Aorta (tissue), 5 donors: ENCODE results near the gene POU6F1. TPM values are rescaled to one million over a fixed set of nuclear protein-coding genes. Genes with fewer than 3 reads are reported as not detected.

Experiments
- ATAC-seq: fragments of 200-7000 bp; cut with Tn5 transposase; one replicate; pipeline ENCODE4 v1.9.1; 2022; ENCODE audit warnings: moderate library complexity; ENCODE audit not compliant: low FRiP score
- DNase-seq, 2 donors: peaks; one replicate each; pipeline ENCODE4 v3.0.0-alpha.2; 2020
- H3K27ac ChIP-seq, 2 donors: one replicate each; pipeline ENCODE4 v1.5.1; 2013; ENCODE audit warnings: low read length in 2 of 2, mild to moderate bottlenecking in 2 of 2, moderate library complexity in 2 of 2, control low read depth in 1 of 2, inconsistent platforms in 1 of 2, low read depth in 1 of 2
- H3K27me3 ChIP-seq, 2 donors: one replicate each; pipeline ENCODE4 v1.6.1; 2013; ENCODE audit warnings: control low read depth in 1 of 2, low read length in 1 of 2, mild to moderate bottlenecking in 1 of 2, moderate library complexity in 1 of 2; ENCODE audit not compliant: insufficient read depth in 2 of 2, control insufficient read depth in 1 of 2
- H3K36me3 ChIP-seq, 2 donors: one replicate each; pipeline ENCODE4 v1.6.1; 2013; ENCODE audit warnings: control low read depth in 1 of 2, low read length in 1 of 2, mild to moderate bottlenecking in 1 of 2; ENCODE audit not compliant: insufficient read depth in 2 of 2, control insufficient read depth in 1 of 2
- H3K4me1 ChIP-seq, 2 donors: one replicate each; pipeline ENCODE4 v1.6.1; 2013; ENCODE audit warnings: low read length in 2 of 2, control low read depth in 1 of 2, mild to moderate bottlenecking in 1 of 2, moderate library complexity in 1 of 2; ENCODE audit not compliant: insufficient read depth in 2 of 2, control insufficient read depth in 1 of 2
- H3K4me3 ChIP-seq, 2 donors: one replicate each; pipeline ENCODE4 v1.5.1; 2013; ENCODE audit warnings: low read length in 2 of 2, control low read depth in 1 of 2, mild to moderate bottlenecking in 1 of 2
- H3K9me3 ChIP-seq: one replicate; pipeline ENCODE4 v1.6.1; 2013; ENCODE audit warnings: mild to moderate bottlenecking, low read length; ENCODE audit not compliant: control insufficient read depth
- WGBS, 2 donors: extraction: QIAGEN DNeasy Blood & Tissue Kit; methylation state at CpG; one replicate each; pipeline ENCODE4 v1.1.7; 2013; 5-methylcytosine and 5-hydroxymethylcytosine counted together
- intact Hi-C, 2 donors: fragments of 100-400 bp; cut with DNase I; formaldehyde crosslinking; loops; one replicate each; pipeline versions ENCODE4 v1.14.2 to v1.15.0; 2022
- polyA plus RNA-seq, 2 donors: library from polyadenylated mRNA; stranded (reverse); fragments of 200-250 nt; gene quantifications; one replicate each; pipeline ENCODE4 v1.2.3, GENCODE V29; 2013
- total RNA-seq, 2 donors: library from RNA; stranded (reverse); fragmentation: NEBNext Ultra II Directional; extraction: Animal tissue kit (Norgen Biotek cat#: 25700); gene quantifications; one replicate each; pipeline ENCODE4 v1.2.1, GENCODE V29; 2021
- donor health status: healthy with polysubstance abuse.
- donor health status: Bipolar disorder and iron deficiency.
- donor health status: DM: no; HTN: no; CAD: no.
- donor health status: DM: no; HTN: no; CAD: no.
- donor health status: DM: yes; HTN: yes; CAD: no.

POU6F1 gene
- total and polyA plus RNA-seq, 4 donors: 13.3 to 36.5 (median 29.7) TPM

DNA sequence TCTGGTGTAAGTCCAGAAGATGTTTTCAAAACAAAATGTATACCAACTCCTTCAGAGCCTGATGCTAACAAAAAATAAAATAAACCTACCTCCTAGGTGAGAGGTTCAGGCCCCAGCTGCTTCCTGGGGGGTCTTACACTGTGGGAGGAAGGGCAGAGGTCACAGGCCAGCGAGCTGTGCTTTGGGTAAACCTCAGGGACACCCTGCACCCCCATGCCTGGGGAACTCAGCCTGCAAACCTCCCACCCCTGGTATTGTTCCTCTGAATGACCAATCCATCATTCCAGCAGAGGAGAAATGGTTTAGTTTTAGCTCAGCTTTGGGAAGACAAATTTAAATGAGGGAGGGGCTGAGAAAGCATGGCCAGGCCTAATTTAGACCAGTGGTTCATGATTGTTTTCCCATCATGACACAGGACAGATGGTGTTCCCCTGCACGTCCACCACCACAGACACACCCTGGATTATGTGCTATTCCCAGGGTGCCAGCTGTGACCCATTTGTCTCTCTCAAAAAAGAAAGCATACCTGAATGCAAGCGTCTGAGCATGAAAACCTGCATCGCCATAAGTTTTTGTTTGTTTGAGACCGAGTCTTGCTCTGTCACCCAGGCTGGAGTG, 30.4 kb downstream of the POU6F1 start:
- peaks cover 0 to 2% of the 10 kb centered on the region in 2 donors for H3K36me3 ChIP-seq
- intact Hi-C loops: no loop called here
- no peaks in the 10 kb centered on the region for H3K4me1 ChIP-seq
- no peaks in the 10 kb centered on the region for H3K9me3 ChIP-seq
- WGBS, 2 donors: 56 to 63% methylated on average over 5 of the region's 5 CpGs
- ATAC-seq (no peak), DNase-seq (no peak)
- no peaks in the 10 kb centered on the region for H3K27me3 ChIP-seq
- no peak overlapping the region for H3K27ac ChIP-seq
- no peak overlapping the region for H3K4me3 ChIP-seq

DNA sequence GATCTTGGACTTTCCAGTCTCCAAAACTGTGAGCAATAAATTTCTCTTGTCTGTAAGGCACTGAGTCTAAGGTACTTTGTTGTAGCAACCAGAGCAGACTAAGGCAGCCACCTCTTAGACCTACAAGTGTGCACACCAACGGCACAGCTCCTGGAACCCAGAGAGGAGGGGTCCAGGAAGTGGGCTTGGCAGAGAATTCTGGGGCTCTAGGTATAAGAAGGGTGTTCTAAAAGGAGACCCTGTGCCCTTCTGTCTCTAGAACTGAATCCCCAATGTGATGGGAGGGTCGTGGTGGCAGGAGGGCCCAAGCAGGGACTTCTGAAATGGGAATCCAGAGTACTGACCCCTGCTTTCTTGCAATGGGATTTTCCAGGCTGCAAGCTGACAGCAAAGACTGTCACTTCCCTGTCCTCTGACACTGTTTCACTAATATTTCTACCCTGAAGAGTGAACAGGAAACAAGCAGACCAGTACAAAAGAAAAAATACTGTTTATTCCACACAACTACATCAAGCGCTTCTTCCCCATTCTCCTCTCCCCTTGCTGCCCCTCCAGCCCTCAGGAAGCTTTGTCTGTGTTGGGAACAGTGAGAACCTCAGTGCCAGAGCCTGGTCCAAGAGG, 31.3 kb downstream of the POU6F1 start:
- H3K36me3 ChIP-seq: peaks cover 0 to 2% of the 10 kb centered on the region in 2 donors
- H3K9me3 ChIP-seq: no peaks in the 10 kb centered on the region
- H3K27me3 ChIP-seq: no peaks in the 10 kb centered on the region
- no peak for ATAC-seq
- no peaks in the 10 kb centered on the region for H3K4me1 ChIP-seq
- H3K27ac ChIP-seq: no peak overlapping the region
- intact Hi-C loops: no loop called here
- DNase-seq: no peak
- 60 to 61% methylated on average over 3 of the region's 3 CpGs for WGBS, 2 donors
- H3K4me3 ChIP-seq: no peak overlapping the region

GRCh38 chr12:51185171-51185717, 32.6 kb downstream of the POU6F1 start:
- intact Hi-C loops: no loop called here
- no peak for DNase-seq
- 74 to 75% methylated on average over 6 of the region's 6 CpGs for WGBS, 2 donors

DNA sequence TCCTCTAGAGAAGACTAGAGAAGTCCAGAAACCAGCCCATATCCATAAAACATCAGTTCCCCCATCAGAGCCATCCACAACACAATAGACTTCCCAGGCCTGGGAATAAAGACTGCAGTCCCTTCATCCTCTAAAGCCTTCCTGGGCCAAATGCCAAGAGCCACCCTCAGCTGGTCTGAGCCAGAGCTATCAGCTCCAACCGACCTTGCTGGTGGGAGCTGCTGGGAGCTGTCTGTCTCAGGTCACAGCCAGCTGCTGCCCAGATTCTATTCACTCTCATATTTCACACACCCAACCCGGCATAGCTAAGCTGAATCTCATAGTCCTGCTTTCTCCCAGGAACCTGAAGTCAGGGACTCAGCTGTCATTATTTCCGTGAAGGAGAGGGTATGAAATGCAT, 34.0 kb downstream of the POU6F1 start:
- Histone ChIP-seq H3K27ac (no peak overlapping the region), H3K9me3 (no peaks in the 10 kb centered on the region), H3K36me3 (no peaks in the 10 kb centered on the region), H3K4me3 (no peak overlapping the region), H3K27me3 (no peaks in the 10 kb centered on the region), H3K4me1 (no peaks in the 10 kb centered on the region)
- no peak for DNase-seq
- no peak for ATAC-seq
- intact Hi-C loops: no loop called here
- WGBS, 2 donors: 37 to 40% methylated on average over 3 of the region's 3 CpGs

More at GRCh38 chr12:51185171-51185717, 32.6 kb downstream of the POU6F1 start:
- Histone ChIP-seq H3K27ac (no peak overlapping the region), H3K36me3 (peaks cover 0 to 2% of the 10 kb centered on the region in 2 donors), H3K27me3 (no peaks in the 10 kb centered on the region), H3K4me1 (no peaks in the 10 kb centered on the region), H3K4me3 (no peak overlapping the region), H3K9me3 (no peaks in the 10 kb centered on the region)
- ATAC-seq: no peak

DNA sequence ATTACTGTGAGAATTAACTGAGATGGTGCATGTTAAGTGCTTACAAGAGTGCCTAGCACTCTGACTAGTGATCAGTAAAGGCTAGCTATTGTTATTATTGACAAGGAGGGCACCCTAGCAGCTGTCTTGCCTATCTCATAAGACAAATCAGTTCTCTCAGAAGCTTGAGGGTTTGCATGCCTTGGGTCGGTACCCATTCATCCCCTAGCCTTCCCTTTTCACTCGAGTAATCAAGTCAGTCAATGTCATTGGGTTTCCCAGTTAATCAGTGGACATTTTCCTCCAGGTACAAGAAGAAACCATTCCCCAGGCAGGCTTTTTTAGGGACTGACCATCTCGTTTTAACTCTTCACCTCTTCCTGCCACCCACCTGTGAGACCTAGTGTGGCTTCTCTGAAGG, 34.5 kb downstream of the POU6F1 start:
- no peak overlapping the region for H3K27ac ChIP-seq
- DNase-seq: no peak
- intact Hi-C loops: no loop called here
- WGBS, 2 donors: 82 to 85% methylated on average over 3 of the region's 3 CpGs
- no peak for ATAC-seq
- H3K27me3 ChIP-seq: no peaks in the 10 kb centered on the region
- no peaks in the 10 kb centered on the region for H3K4me1 ChIP-seq
- H3K9me3 ChIP-seq: no peaks in the 10 kb centered on the region
- no peak overlapping the region for H3K4me3 ChIP-seq
- H3K36me3 ChIP-seq: no peaks in the 10 kb centered on the region

DNA sequence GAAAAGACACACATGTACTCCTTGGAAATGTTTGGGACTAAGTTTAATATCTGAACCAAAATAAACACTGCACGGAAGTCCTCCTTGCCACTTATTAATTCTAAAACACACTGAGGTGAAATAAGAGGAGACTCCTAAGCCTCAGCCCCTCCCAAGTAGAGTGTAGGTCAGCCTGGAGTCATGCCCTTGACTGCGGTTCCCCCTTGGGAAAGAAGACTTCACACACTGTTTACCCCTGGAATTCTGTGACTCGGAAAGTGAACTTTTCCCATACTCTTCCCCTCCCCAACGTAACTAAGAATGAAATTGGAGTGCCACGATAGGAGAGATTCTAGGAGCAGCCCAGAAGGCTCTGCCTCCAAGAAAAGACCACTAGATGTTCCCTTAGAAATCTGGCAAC, 36.3 kb downstream of the POU6F1 start:
- no peak overlapping the region for H3K4me3 ChIP-seq
- no peaks in the 10 kb centered on the region for H3K9me3 ChIP-seq
- H3K27ac ChIP-seq: no peak overlapping the region
- ATAC-seq: no peak
- intact Hi-C loops: no loop called here
- no peak for DNase-seq
- H3K36me3 ChIP-seq: no peaks in the 10 kb centered on the region
- WGBS, 2 donors: 38 to 44% methylated on average over 5 of the region's 5 CpGs
- no peaks in the 10 kb centered on the region for H3K27me3 ChIP-seq
- H3K4me1 ChIP-seq: no peaks in the 10 kb centered on the region

DNA sequence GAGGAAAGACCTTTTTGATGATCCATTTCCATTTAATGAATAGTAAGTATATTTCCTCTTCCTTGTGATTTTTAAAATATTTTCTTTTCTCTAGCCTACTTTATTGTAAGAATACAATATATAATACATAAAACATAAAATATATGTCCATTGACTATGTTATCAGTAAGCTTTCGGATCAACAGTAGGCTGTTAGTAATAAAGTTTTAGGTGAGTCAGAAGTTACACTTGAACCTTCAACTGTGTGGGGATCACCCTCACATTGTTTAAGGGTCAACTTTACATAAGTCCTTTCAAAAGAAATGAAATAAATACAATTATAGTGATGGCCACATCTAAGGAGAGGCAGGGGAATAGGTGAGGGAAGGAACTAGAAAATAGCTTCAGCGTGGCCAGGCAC, 40.0 kb downstream of the POU6F1 start:
- Histone ChIP-seq H3K4me3 (no peak overlapping the region), H3K27me3 (no peaks in the 10 kb centered on the region), H3K36me3 (no peaks in the 10 kb centered on the region), H3K9me3 (no peaks in the 10 kb centered on the region), H3K4me1 (no peaks in the 10 kb centered on the region), H3K27ac (no peak overlapping the region)
- intact Hi-C loops: no loop called here
- ATAC-seq: no peak
- WGBS, 2 donors: 87 to 94% methylated on average over 2 of the region's 2 CpGs
- no peak for DNase-seq

DNA sequence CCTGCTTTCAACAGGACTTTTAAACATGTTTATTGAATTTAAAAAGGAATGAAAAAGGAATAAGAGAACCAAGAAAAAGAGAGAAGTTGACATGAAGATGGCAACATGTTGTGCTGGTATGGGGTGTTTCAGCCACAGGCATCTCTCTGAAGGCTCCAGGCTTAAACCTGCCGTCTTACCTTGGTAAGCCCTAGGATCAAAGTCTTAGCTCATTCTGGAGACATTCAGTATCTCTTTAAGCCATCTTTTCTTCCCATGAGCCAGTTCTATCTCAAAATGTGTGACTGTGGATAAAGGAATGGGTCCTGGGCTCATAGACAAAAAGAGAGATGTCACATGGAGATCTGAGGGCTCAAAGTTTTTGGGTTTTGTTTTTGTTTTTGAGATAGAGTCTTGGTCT, 43.4 kb downstream of the POU6F1 start:
- no peak for DNase-seq
- WGBS, 2 donors: 81 to 86% methylated on average over 1 of the region's 1 CpG
- H3K4me1 ChIP-seq: no peaks in the 10 kb centered on the region
- no peaks in the 10 kb centered on the region for H3K9me3 ChIP-seq
- H3K36me3 ChIP-seq: no peaks in the 10 kb centered on the region
- intact Hi-C loops: loop anchor here in 1 of 2 donors (5.0 kb wide), 1 partner anchor 43 kb away; the partner anchor contains the start of gene POU6F1
- no peak overlapping the region for H3K27ac ChIP-seq
- H3K27me3 ChIP-seq: no peaks in the 10 kb centered on the region
- H3K4me3 ChIP-seq: no peak overlapping the region
- no peak for ATAC-seq
